ENCODE results near the gene GBE1. TPM values are rescaled to one million over a fixed set of nuclear protein-coding genes. Genes with fewer than 3 reads are reported as not detected.

GBE1 gene
- total and polyA plus RNA-seq, 9 of the 15 experiments (the other 6 are each of a cell fraction or from before 2014, with no cell fraction given), result 7.9 to 25.6 (median 13.1) TPM

DNA sequence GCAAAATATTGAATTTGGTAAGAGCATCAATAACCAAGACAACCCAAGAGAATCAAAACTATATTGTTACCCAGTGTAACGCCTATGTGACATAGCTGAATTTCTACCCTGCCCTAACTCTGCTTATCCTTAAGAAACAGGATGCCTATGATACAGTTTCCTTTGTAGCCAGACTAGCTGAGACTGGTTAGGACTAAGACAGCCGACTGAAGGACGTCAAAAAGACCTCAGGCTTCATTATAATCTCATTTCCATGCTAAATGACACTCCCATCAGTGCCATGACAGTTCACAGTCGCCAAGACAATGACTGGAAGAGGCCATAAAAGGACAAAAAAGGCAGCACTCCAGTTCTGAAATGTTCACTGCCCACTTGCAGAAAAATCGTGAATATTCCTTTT is 66.8 kb downstream of the GBE1 start:
- no peaks in the 10 kb centered on the region for H3K27me3 ChIP-seq (ENCODE audit: control insufficient read depth in 2 of 2, insufficient read depth in 2 of 2, low read length in 2 of 2)
- H3K79me2 ChIP-seq (ENCODE audit: control insufficient read depth, insufficient read depth, low read length), result no peaks in the 10 kb centered on the region
- intact Hi-C loops (cut with micrococcal nuclease), result no loop called here

DNA sequence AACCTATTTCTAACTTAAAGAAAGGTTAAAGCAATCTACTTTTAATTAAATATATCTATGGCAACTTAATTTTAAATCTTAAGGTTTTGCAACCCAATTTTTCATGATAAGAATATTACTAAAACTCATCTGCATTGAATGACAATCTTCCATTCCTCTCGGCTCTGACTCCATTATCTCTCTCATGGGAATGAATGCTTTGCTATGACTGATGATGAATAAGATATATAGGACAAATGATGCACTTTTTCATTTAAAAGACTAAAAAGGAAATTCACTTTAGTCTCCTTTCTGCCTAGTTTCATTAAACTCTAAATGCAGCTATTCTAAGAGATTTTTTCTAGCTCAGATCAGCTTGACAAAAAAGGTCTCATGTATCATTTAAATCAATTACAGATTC is 68.7 kb downstream of the GBE1 start:
- no peaks in the 10 kb centered on the region for H3K79me2 ChIP-seq (ENCODE audit: control insufficient read depth, insufficient read depth, low read length)
- TF ChIP-seq, protein P1, sequence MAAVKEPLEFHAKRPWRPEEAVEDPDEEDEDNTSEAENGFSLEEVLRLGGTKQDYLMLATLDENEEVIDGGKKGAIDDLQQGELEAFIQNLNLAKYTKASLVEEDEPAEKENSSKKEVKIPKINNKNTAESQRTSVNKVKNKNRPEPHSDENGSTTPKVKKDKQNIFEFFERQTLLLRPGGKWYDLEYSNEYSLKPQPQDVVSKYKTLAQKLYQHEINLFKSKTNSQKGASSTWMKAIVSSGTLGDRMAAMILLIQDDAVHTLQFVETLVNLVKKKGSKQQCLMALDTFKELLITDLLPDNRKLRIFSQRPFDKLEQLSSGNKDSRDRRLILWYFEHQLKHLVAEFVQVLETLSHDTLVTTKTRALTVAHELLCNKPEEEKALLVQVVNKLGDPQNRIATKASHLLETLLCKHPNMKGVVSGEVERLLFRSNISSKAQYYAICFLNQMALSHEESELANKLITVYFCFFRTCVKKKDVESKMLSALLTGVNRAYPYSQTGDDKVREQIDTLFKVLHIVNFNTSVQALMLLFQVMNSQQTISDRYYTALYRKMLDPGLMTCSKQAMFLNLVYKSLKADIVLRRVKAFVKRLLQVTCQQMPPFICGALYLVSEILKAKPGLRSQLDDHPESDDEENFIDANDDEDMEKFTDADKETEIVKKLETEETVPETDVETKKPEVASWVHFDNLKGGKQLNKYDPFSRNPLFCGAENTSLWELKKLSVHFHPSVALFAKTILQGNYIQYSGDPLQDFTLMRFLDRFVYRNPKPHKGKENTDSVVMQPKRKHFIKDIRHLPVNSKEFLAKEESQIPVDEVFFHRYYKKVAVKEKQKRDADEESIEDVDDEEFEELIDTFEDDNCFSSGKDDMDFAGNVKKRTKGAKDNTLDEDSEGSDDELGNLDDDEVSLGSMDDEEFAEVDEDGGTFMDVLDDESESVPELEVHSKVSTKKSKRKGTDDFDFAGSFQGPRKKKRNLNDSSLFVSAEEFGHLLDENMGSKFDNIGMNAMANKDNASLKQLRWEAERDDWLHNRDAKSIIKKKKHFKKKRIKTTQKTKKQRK (IDR thresholded peaks at IDR 0.05; ENCODE audit: borderline replicate concordance, low read depth, low read length), result no peak
- TF ChIP-seq, protein P2, sequence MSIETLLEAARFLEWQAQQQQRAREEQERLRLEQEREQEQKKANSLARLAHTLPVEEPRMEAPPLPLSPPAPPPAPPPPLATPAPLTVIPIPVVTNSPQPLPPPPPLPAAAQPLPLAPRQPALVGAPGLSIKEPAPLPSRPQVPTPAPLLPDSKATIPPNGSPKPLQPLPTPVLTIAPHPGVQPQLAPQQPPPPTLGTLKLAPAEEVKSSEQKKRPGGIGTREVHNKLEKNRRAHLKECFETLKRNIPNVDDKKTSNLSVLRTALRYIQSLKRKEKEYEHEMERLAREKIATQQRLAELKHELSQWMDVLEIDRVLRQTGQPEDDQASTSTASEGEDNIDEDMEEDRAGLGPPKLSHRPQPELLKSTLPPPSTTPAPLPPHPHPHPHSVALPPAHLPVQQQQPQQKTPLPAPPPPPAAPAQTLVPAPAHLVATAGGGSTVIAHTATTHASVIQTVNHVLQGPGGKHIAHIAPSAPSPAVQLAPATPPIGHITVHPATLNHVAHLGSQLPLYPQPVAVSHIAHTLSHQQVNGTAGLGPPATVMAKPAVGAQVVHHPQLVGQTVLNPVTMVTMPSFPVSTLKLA (conservative IDR thresholded peaks at IDR 0.05), result no peak
- TF ChIP-seq MYNN (IDR thresholded peaks at IDR 0.05) (no peak), MYNN (CRISPR knock-in tag; IDR thresholded peaks at IDR 0.05) (no peak), HNRNPH1 (optimal IDR thresholded peaks at IDR 0.05; ENCODE audit: low read depth, low read length) (no peak), KLF16 (IDR thresholded peaks at IDR 0.05) (no peak)

More for the DNA sequence above, 66.8 kb downstream of the GBE1 start:
- Histone ChIP-seq H3K4me3 (no peak overlapping the region), H3K9ac (ENCODE audit: insufficient read depth in 1 of 2, low read depth in 2 of 2, low read length in 2 of 2) (no peak overlapping the region), H3K4me2 (ENCODE audit: insufficient read depth, low read length) (no peak overlapping the region), H3K36me3 (ENCODE audit: control insufficient read depth, insufficient read depth, low read length) (no peaks in the 10 kb centered on the region), H3K4me1 (replicated peaks in 1 of 2; ENCODE audit: control insufficient read depth in 2 of 2, insufficient read depth in 2 of 2, low read length in 2 of 2) (no peaks in the 10 kb centered on the region; a peak in 1 of 5 replicates), H3K27ac (ENCODE audit: extremely low read depth, low read depth, low read length) (no peak overlapping the region), H3K9me1 (ENCODE audit: control insufficient read depth, insufficient read depth, low read length) (no peaks in the 10 kb centered on the region), H3K9me3 (replicated peaks; ENCODE audit: control insufficient read depth, insufficient read depth, low read depth, low read length) (no peaks in the 10 kb centered on the region), H2AFZ (ENCODE audit: low read depth, low read length) (no peak overlapping the region), H4K20me1 (replicated peaks; ENCODE audit: control insufficient read depth, insufficient read depth, low read length) (no peaks in the 10 kb centered on the region)
- ATAC-seq (no peak), FAIRE-seq (no peak), DNase-seq (ENCODE audit: extremely low read depth in 1 of 4, low spot score in 3 of 4) (no peak)
- TF ChIP-seq KDM4B (IDR thresholded peaks at IDR 0.05; ENCODE audit: borderline replicate concordance in 2 of 2, low read depth in 1 of 2), result no peak
- no peak for TF ChIP-seq FUS (optimal IDR thresholded peaks at IDR 0.05; ENCODE audit: low read depth, low read length)
- TF ChIP-seq, protein P3, sequence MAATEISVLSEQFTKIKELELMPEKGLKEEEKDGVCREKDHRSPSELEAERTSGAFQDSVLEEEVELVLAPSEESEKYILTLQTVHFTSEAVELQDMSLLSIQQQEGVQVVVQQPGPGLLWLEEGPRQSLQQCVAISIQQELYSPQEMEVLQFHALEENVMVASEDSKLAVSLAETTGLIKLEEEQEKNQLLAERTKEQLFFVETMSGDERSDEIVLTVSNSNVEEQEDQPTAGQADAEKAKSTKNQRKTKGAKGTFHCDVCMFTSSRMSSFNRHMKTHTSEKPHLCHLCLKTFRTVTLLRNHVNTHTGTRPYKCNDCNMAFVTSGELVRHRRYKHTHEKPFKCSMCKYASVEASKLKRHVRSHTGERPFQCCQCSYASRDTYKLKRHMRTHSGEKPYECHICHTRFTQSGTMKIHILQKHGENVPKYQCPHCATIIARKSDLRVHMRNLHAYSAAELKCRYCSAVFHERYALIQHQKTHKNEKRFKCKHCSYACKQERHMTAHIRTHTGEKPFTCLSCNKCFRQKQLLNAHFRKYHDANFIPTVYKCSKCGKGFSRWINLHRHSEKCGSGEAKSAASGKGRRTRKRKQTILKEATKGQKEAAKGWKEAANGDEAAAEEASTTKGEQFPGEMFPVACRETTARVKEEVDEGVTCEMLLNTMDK (IDR thresholded peaks at IDR 0.05; ENCODE audit: borderline replicate concordance, insufficient read depth, low read depth, low read length, poor library complexity, severe bottlenecking), result no peak
- no peak for TF ChIP-seq TRIM24 (IDR thresholded peaks at IDR 0.05)
- TF ChIP-seq PHB (CRISPR knock-in tag; IDR thresholded peaks at IDR 0.05), result no peak
- 44% methylated on average over 4 of the region's 5 CpGs for WGBS (ENCODE audit: insufficient coverage, low coverage, missing lambda C conversion rate)
- in situ Hi-C loops (cut with MboI), result no loop called here
- no TSS peak for BruUV-seq (replicated peaks)
- CTCF ChIA-PET (ENCODE audit: low intra/inter-chr PET ratio), result no interaction called here
- POLR2A ChIA-PET, result no interaction called here

More for the DNA sequence above, 68.7 kb downstream of the GBE1 start:
- Histone ChIP-seq H3K36me3 (ENCODE audit: control insufficient read depth, insufficient read depth, low read length) (no peaks in the 10 kb centered on the region), H3K9me1 (ENCODE audit: control insufficient read depth, insufficient read depth, low read length) (no peaks in the 10 kb centered on the region), H3K4me2 (ENCODE audit: insufficient read depth, low read length) (no peak overlapping the region), H3K27me3 (ENCODE audit: control insufficient read depth in 2 of 2, insufficient read depth in 2 of 2, low read length in 2 of 2) (no peaks in the 10 kb centered on the region), H3K9me3 (replicated peaks; ENCODE audit: control insufficient read depth, insufficient read depth, low read depth, low read length) (no peaks in the 10 kb centered on the region), H3K4me1 (replicated peaks in 1 of 2; ENCODE audit: control insufficient read depth in 2 of 2, insufficient read depth in 2 of 2, low read length in 2 of 2) (no peaks in the 10 kb centered on the region), H2AFZ (ENCODE audit: low read depth, low read length) (no peak overlapping the region), H3K9ac (ENCODE audit: insufficient read depth in 1 of 2, low read depth in 2 of 2, low read length in 2 of 2) (no peak overlapping the region), H3K27ac (ENCODE audit: extremely low read depth, low read depth, low read length) (no peak overlapping the region), H4K20me1 (replicated peaks; ENCODE audit: control insufficient read depth, insufficient read depth, low read length) (no peaks in the 10 kb centered on the region), H3K4me3 (no peak overlapping the region)
- WGBS (ENCODE audit: insufficient coverage, low coverage, missing lambda C conversion rate), result no CpG with 5 or more reads among the region's 1 CpG
- in situ Hi-C loops (cut with MboI), result no loop called here
- intact Hi-C loops (cut with micrococcal nuclease), result no loop called here
- POLR2A ChIA-PET, result no interaction called here
- CTCF ChIA-PET (ENCODE audit: low intra/inter-chr PET ratio), result no interaction called here
- no TSS peak for BruUV-seq (replicated peaks)
- ATAC-seq, result no peak
- no peak for FAIRE-seq
- DNase-seq (ENCODE audit: extremely low read depth in 1 of 4, low spot score in 3 of 4), result no peak
